GM19239 (cell line): ENCODE measurements around the gene LTBP3.

Source experiments
- DNase-seq: peaks from one replicate; pipeline ENCODE4 v3.0.0; 2011; ENCODE audit warnings: low spot score; ENCODE audit not compliant: insufficient read length
- FAIRE-seq: peaks from 2 replicates; lab custom pipeline; 2011; peaks lifted over from hg19 to GRCh38; lab: Jason Lieb, UNC

Gene LTBP3

GRCh38 chr11:65586676-65587075, 28.5 kb upstream of the LTBP3 start:
- no peak for DNase-seq
- FAIRE-seq, result peak; percentile 92

GRCh38 chr11:65586247-65586630, 28.1 kb upstream of the LTBP3 start:
- no peak for FAIRE-seq
- no peak for DNase-seq

- FAIRE-seq, result no peak
- no peak for DNase-seq
Measured at GRCh38 chr11:65585396-65586246, 27.5 kb upstream of the LTBP3 start.

GRCh38 chr11:65584723-65585171, 26.6 kb upstream of the LTBP3 start:
- DNase-seq (no peak), FAIRE-seq (no peak)

- DNase-seq, result no peak
- no peak for FAIRE-seq
Measured at GRCh38 chr11:65584106-65584505, 25.9 kb upstream of the LTBP3 start.

GRCh38 chr11:65583589-65583988, 25.4 kb upstream of the LTBP3 start:
- DNase-seq (no peak), FAIRE-seq (no peak)

- FAIRE-seq, result no peak
- DNase-seq, result no peak
Measured at GRCh38 chr11:65581928-65582327, 23.8 kb upstream of the LTBP3 start.

GRCh38 chr11:65580756-65581155, 22.6 kb upstream of the LTBP3 start:
- FAIRE-seq (no peak), DNase-seq (no peak)

- FAIRE-seq (no peak), DNase-seq (no peak)
Measured at GRCh38 chr11:65580031-65580692, 22.0 kb upstream of the LTBP3 start.

GRCh38 chr11:65579291-65579690, 21.1 kb upstream of the LTBP3 start:
- FAIRE-seq, result no peak
- DNase-seq, result no peak

GRCh38 chr11:65578667-65579066, 20.5 kb upstream of the LTBP3 start:
- no peak for DNase-seq
- FAIRE-seq, result no peak

- FAIRE-seq (no peak), DNase-seq (no peak)
Measured at GRCh38 chr11:65578134-65578533, 20.0 kb upstream of the LTBP3 start.

- FAIRE-seq (no peak), DNase-seq (no peak)
Measured at GRCh38 chr11:65577756-65578109, 19.6 kb upstream of the LTBP3 start.

- no peak for DNase-seq
- FAIRE-seq, result peak; percentile 81
Measured at GRCh38 chr11:65576867-65577755, 19.0 kb upstream of the LTBP3 start.

GRCh38 chr11:65576232-65576866, 18.2 kb upstream of the LTBP3 start:
- no peak for DNase-seq
- peak; percentile 28 for FAIRE-seq

GRCh38 chr11:65575568-65576231, 17.5 kb upstream of the LTBP3 start, which contains the start of gene EHBP1L1:
TSS of gene EHBP1L1 (plus strand) at chr11:65576053. CDS start at chr11:65576303, 250 bp downstream.
- peak; percentile 4 for FAIRE-seq
- peak; percentile 89 for DNase-seq

- FAIRE-seq (peak; percentile 90), DNase-seq (no peak)
Measured at GRCh38 chr11:65574811-65575567, 16.8 kb upstream of the LTBP3 start.

- DNase-seq, result peak; percentile 97
- peak; percentile 67 for FAIRE-seq
Measured at GRCh38 chr11:65574109-65574810, 16.1 kb upstream of the LTBP3 start.
